ENCODE measurements around the gene BRIP1.

Gene BRIP1

DNA sequence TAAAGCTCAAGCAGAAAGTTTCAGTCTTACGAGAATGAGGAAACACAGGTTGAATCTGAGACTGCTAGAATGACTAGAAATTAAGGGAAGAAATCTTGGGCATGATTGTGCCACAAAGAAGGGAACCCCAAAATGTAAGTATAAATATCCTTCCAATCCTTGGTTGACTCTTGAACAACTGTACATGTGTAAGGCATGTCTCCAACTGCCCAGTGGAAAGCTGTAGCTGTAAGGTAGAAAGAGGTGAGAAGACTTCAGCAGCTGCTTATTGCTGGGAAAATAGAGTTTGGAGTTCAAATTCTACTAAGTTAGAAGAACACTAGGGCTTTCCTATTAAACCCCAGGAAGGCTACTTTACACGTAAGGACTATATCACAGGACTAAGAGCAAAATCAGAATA is 212.6 kb downstream of the BRIP1 start:
- no peak for DNase-seq

- no peak for DNase-seq
These were observed 214.7 kb downstream of the BRIP1 start for GRCh38 chr17:61648587-61648986.

GRCh38 chr17:61647047-61647446 is 216.3 kb downstream of the BRIP1 start:
- no peak for DNase-seq

DNA sequence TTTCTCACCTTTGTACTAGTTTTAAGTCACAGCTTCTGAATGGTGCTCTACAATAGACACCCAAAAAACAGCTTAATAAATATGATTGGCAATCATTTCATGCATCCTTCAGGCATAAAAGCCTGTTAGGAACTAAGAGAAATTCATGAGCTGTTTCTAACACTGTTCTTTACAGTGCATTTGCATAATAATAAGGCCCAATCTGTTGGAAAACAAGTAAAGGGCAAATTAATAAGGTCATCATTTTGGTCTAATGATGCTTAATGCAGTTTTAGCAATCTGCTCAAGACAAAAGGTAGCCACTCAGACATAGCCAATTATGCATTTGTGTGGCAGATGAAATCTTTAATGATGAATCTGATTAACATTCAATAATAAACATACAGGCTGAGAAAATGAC is 216.8 kb downstream of the BRIP1 start:
- DNase-seq: no peak

- no peak for DNase-seq
These were observed 217.4 kb downstream of the BRIP1 start for GRCh38 chr17:61645920-61646319.

- no peak for DNase-seq
These were observed 218.2 kb downstream of the BRIP1 start for GRCh38 chr17:61644800-61645774.

GRCh38 chr17:61642768-61643167 is 220.6 kb downstream of the BRIP1 start:
- DNase-seq: no peak

- no peak for DNase-seq
These were observed 221.6 kb downstream of the BRIP1 start for GRCh38 chr17:61641715-61642114.

GRCh38 chr17:61641084-61641483 is 222.2 kb downstream of the BRIP1 start:
- DNase-seq: no peak

- no peak for DNase-seq
These were observed 223.5 kb downstream of the BRIP1 start for GRCh38 chr17:61639818-61640217.

- no peak for DNase-seq
These were observed 225.2 kb downstream of the BRIP1 start for GRCh38 chr17:61638087-61638486.

DNA sequence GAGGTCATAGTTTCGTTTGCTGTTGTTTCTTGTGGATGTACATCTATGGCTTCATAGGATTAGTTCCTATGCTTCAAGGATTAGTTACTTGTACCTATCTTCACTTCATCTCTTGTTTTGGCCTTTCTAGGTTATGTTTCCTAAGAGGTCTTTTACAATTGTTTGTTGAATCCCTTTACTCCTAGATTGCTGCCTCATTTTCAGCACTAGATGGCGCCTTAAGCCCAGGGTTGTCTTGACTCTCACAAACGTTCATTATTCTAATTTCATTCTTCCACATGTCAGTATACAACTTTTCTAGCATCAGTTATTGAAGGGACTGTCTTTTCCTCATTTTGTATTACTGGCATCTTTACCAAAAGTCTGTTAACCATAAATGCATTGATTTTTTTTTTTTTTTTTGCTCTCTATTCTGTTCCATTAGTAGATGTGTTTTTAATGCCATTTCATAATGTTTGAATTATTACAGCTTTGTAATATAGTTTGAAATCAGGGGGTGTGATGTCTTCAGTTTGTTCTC is 227.4 kb downstream of the BRIP1 start:
- DNase-seq: peak; percentile 68

DNA sequence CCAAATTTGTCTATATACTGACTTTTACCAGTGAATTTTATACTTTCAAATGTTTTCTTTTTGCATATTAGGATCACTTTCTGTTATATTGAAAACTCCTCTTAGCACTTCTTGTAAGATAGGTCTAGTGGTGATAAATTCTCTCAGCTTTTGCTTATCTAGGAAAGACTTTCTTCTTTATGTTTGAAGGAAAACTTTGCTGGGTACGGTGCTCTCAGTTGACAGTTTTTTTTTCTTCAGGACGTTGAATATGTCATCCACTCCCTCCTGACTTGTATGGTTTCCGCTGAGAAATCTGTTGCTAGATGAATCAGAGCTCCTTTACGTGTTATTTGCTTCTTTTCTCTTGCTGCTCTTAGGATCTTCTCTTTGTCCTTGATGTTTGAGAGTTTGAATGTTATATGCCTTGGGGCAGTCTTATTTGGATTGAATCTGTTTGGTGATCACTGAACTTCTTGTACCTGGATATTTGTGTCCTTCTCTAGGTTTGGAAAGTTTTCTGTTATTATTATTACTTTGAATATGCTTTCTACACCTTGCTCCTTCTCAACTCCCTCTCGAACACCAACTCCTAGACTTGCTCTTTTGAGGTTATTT is 228.3 kb downstream of the BRIP1 start:
- DNase-seq: no peak

DNA sequence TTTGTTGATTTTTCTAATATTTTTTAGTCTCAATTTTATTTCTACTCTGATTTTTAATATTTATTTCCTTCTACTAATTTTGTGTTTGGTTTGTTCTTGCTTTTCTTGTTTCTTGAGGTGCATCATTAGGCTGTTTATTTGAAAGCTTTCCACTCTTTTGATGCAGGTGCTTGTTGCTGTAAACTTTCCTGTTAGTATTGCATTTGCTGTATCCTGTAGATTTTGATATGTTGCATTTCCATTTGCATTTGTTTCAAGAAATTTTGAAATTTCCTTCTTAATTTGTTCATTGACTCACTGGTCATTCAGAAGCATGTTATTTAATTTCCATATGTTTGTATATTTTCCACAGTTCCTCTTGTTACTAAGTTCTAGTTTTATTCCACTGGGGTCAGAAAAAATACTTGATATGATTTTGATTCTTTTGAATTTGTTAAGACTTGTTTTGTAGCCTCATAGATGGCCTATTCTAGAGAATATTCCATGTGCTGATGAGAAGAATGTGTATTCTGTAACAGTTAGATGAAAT is 229.3 kb downstream of the BRIP1 start:
- DNase-seq: no peak

DNA sequence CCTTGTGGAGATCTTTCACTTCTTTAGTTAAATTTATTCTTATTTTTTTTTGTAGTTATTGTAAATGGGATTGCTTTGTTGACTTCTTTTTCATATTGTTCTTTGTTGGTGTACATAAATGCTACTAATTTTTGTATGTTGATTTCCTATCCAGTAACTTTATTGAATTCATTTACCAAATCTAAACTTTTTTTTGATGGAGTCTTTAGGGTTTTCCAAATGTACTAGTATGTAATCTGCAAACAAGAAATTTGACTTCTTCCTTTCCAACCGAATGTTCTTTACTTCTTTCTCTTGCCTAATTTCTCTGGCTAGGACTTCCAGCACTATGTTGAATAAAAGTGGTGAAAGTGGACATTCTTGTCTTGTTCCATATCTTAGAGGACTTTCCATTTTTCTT is 230.5 kb downstream of the BRIP1 start:
- DNase-seq: no peak

DNA sequence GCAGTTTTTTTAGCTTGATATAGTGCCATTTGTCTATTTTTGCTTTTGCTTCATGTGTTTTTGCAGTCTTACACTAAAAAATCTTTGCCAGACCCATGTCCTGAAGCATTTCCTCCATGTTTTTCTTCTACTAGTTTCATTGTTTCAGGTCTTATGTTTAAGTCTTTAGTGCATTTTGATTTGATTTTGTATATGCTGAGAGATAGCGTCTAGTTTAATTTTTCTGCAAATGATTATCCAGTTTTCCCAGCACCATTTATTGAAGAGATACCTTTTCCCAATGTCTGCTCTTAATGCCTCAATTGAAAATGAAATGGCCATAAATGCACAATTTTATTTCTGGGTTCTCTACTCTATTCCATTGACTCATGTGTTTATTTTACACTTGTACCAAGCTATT is 231.5 kb downstream of the BRIP1 start:
- DNase-seq: no peak

Data from CD4-positive, alpha-beta T cell treated with Interleukin-17A for 1 hour (primary cell).